NCI-H1417 (cell line): ENCODE measurements around the gene SCFD2.
"Not testable (repeated sequence)": the region's sequence is repeated elsewhere in the genome, so short reads cannot be mapped to it uniquely, and the experiment has no call there.

Experiments used
- DNase-seq, 3 experiments: peaks; one replicate each; lab custom pipeline; 2025; lab: John Stamatoyannopoulos, UW

SCFD2 gene

GRCh38 chr4:53238352-53238751 lies 127.5 kb downstream of the SCFD2 start:
- not testable (repeated sequence) for DNase-seq

- not testable (repeated sequence) for DNase-seq
Observed at GRCh38 chr4:53237811-53238210, 128.1 kb downstream of the SCFD2 start.

GRCh38 chr4:53236624-53237023 lies 129.2 kb downstream of the SCFD2 start:
- DNase-seq: not testable (repeated sequence)

GRCh38 chr4:53235547-53235946 lies 130.3 kb downstream of the SCFD2 start:
- no peak for DNase-seq

GRCh38 chr4:53234669-53235068 lies 131.2 kb downstream of the SCFD2 start:
- DNase-seq: no peak

GRCh38 chr4:53234111-53234510 lies 131.8 kb downstream of the SCFD2 start:
- DNase-seq: no peak

- no peak for DNase-seq
Observed at GRCh38 chr4:53233114-53233795, 132.6 kb downstream of the SCFD2 start.

- no peak for DNase-seq
Observed at GRCh38 chr4:53232371-53232770, 133.5 kb downstream of the SCFD2 start.

GRCh38 chr4:53228036-53228435 lies 137.8 kb downstream of the SCFD2 start:
- no peak for DNase-seq

GRCh38 chr4:53227451-53227850 lies 138.4 kb downstream of the SCFD2 start:
- no peak for DNase-seq

GRCh38 chr4:53221832-53222480 lies 143.9 kb downstream of the SCFD2 start:
- no peak for DNase-seq

- not testable (repeated sequence) for DNase-seq
Observed at GRCh38 chr4:53219148-53219547, 146.7 kb downstream of the SCFD2 start.

GRCh38 chr4:53208753-53209152 lies 157.1 kb downstream of the SCFD2 start:
- no peak for DNase-seq

- DNase-seq: no peak
Observed at GRCh38 chr4:53205970-53206369, 159.9 kb downstream of the SCFD2 start.

- no peak for DNase-seq
Observed at GRCh38 chr4:53199356-53199755, 166.5 kb downstream of the SCFD2 start.

- DNase-seq: no peak
Observed at GRCh38 chr4:53197772-53198142, 168.1 kb downstream of the SCFD2 start.

GRCh38 chr4:53196882-53197771 lies 168.7 kb downstream of the SCFD2 start:
- DNase-seq: peak; percentile 13 to 87 (median 78)

- DNase-seq: no peak
Observed at GRCh38 chr4:53195815-53196661, 169.8 kb downstream of the SCFD2 start.

- DNase-seq: no peak
Observed at GRCh38 chr4:53194727-53195126, 171.1 kb downstream of the SCFD2 start.

GRCh38 chr4:53193111-53193510 lies 172.8 kb downstream of the SCFD2 start:
- DNase-seq: no peak

- DNase-seq: no peak
Observed at GRCh38 chr4:53192496-53192895, 173.4 kb downstream of the SCFD2 start.

GRCh38 chr4:53191997-53192396 lies 173.9 kb downstream of the SCFD2 start:
- DNase-seq: no peak
